K562 (cell line): ENCODE data around the gene EFCAB13. TPM values are rescaled to one million over a fixed set of nuclear protein-coding genes. Genes with fewer than 3 reads are reported as not detected.

Source experiments
- ARID1B ChIP-seq: fragments of 450-650 bp; IDR thresholded peaks from 2 replicates; pipeline ENCODE4 v1.6.1; 2016; ENCODE audit warnings: antibody characterized with exemption, mild to moderate bottlenecking, inconsistent platforms
- BHLHE40 ChIP-seq: IDR thresholded peaks from 2 replicates; pipeline ENCODE4 v1.6.1; 2011; ENCODE audit warnings: low read length, improper control_type of control experiment
- CBX5 ChIP-seq: IDR thresholded peaks from 2 replicates; pipeline ENCODE4 v1.6.1; 2014; ENCODE audit warnings: low read depth, borderline replicate concordance
- CC2D1A ChIP-seq: fragments of 450-650 bp; IDR thresholded peaks from 2 replicates; pipeline ENCODE4 v1.6.1; 2017; ENCODE audit warnings: mild to moderate bottlenecking
- FOS ChIP-seq: IDR thresholded peaks from 3 replicates; pipeline ENCODE4 v1.6.1; 2011; ENCODE audit not compliant: insufficient read length; ENCODE audit errors: extremely low read depth
- GTF2E2 ChIP-seq: fragments of 200-800 bp; sonication (Bioruptor generic); IDR thresholded peaks from 2 replicates; pipeline ENCODE4 v1.6.1; 2016; ENCODE audit warnings: missing genetic modification characterization, missing compliant biosample characterization
- HDAC1 ChIP-seq, 2 experiments: fragments of 450-650 bp; IDR thresholded peaks; 2 replicates each; pipeline ENCODE4 v1.6.1; 2016 to 2017; ENCODE audit warnings: inconsistent platforms in 1 of 2, mild to moderate bottlenecking in 1 of 2, moderate library complexity in 1 of 2
- HDGF ChIP-seq: fragments of 450-650 bp; IDR thresholded peaks from 2 replicates; pipeline ENCODE4 v1.6.1; 2016
- HMGN3 ChIP-seq: IDR thresholded peaks from 2 replicates; pipeline ENCODE4 v1.6.1; 2011; ENCODE audit warnings: borderline replicate concordance, low read depth, mild to moderate bottlenecking, mixed read lengths, low read length; ENCODE audit not compliant: insufficient read length; ENCODE audit errors: extremely low read depth
- KDM1A ChIP-seq, 2 experiments: fragments of 450-650 bp; IDR thresholded peaks; 2 replicates each; pipeline ENCODE4 v1.6.1; 2016; ENCODE audit warnings: mild to moderate bottlenecking in 2 of 2
- MEF2A ChIP-seq: IDR thresholded peaks from 2 replicates; pipeline ENCODE4 v1.6.1; 2011; ENCODE audit warnings: low read depth, mild to moderate bottlenecking, low read length, moderate library complexity; ENCODE audit not compliant: control insufficient read depth
- MNT ChIP-seq, 2 experiments: fragments of 450-650 bp; conservative IDR thresholded peaks; 2 replicates each; pipeline ENCODE4 v1.6.1; 2017; ENCODE audit warnings: mild to moderate bottlenecking in 2 of 2, moderate library complexity in 2 of 2
- MTA3 ChIP-seq: fragments of 450-650 bp; formaldehyde crosslinking; IDR thresholded peaks from 2 replicates; pipeline ENCODE4 v1.6.1; 2017; ENCODE audit warnings: mild to moderate bottlenecking, borderline replicate concordance
- MTF1 ChIP-seq: fragments of 250-450 bp; sonication (Bioruptor Pico); IDR thresholded peaks from 2 replicates; pipeline ENCODE4 v1.9.0; 2021; ENCODE audit warnings: moderate library complexity, mild to moderate bottlenecking, inconsistent platforms, borderline replicate concordance
- NFRKB ChIP-seq: fragments of 450-650 bp; IDR thresholded peaks from 2 replicates; pipeline ENCODE4 v1.6.1; 2016; ENCODE audit warnings: low read depth
- PBX2 ChIP-seq, 2 experiments: IDR thresholded peaks in 1 of 2; conservative IDR thresholded peaks in 1 of 2; 2 replicates each; pipeline ENCODE4 v1.6.1; 2016; ENCODE audit warnings: low read depth in 2 of 2, mild to moderate bottlenecking in 1 of 2, missing compliant biosample characterization in 1 of 2, missing genetic modification characterization in 1 of 2, moderate library complexity in 1 of 2
- RBM17 ChIP-seq: fragments of 200-400 bp; formaldehyde crosslinking; IDR thresholded peaks from 2 replicates; pipeline ENCODE4 v1.6.1; 2017; ENCODE audit warnings: low read depth, mild to moderate bottlenecking, low read length, borderline replicate concordance
- SMARCA4 ChIP-seq: fragments of 450-650 bp; IDR thresholded peaks from 2 replicates; pipeline ENCODE4 v1.6.1; 2016
- SRF ChIP-seq, 2 experiments: fragments of 250-450, 450-650 bp in 1 of 2; sonication (Bioruptor Pico) in 1 of 2; sonication (generic) in 1 of 2; formaldehyde crosslinking; IDR thresholded peaks; 2 replicates each; pipeline versions ENCODE4 v1.5.0 to v1.5.1; 2020 to 2022; ENCODE audit warnings: mild to moderate bottlenecking in 1 of 2, missing genetic modification reagents in 1 of 2
- TEAD2 ChIP-seq: fragments of 450-650 bp; IDR thresholded peaks from 2 replicates; pipeline ENCODE4 v1.6.1; 2016; ENCODE audit warnings: missing genetic modification characterization, control low read depth, missing compliant biosample characterization
- ZBTB5 ChIP-seq: fragments of 450-650 bp; IDR thresholded peaks from 2 replicates; pipeline ENCODE4 v1.6.1; 2017; ENCODE audit warnings: antibody characterized with exemption
- polyA plus RNA-seq, 8 experiments: library from polyadenylated mRNA; depleted of rRNA in 4 of 8; stranded (reverse) in 5 of 8; unstranded in 3 of 8; fragments of >200 nt; fragmentation: Nextera tagmentation in 2 of 8; fragmentation: Illumina TruSeq in 1 of 8; extraction: Ambion mirVana in 2 of 8; extraction: Trizol in 1 of 8; gene quantifications; 2 replicates each; pipeline versions ENCODE4 v1.2.1 to v1.2.3, GENCODE V29; 2011 to 2014; ENCODE audit warnings: inconsistent platforms in 1 of 8, missing spikeins in 1 of 8
- total RNA-seq, 7 experiments: library from RNA; depleted of rRNA in 6 of 7; stranded (reverse); fragments of >200 nt in 6 of 7; fragmentation: Illumina TruSeq in 2 of 7; extraction: Trizol in 2 of 7; gene quantifications; 2 replicates each; pipeline versions ENCODE4 v1.2.1 to v1.2.3, GENCODE V29; 2011 to 2021; ENCODE audit warnings: low replicate concordance in 1 of 7

The EFCAB13 gene
- total and polyA plus RNA-seq, 9 of the 15 experiments (the other 6 are each of a cell fraction or from before 2014, with no cell fraction given): 0.32 to 1.3 (median 0.95) TPM

GRCh38 chr17:47275245-47275984, 48.3 kb upstream of the EFCAB13 start (continued):
- no peak for TF ChIP-seq ZBTB5
- TF ChIP-seq HDAC1 (IDR thresholded peaks at IDR 0.05): peak in 1 of 2 experiments; percentile 66; a peak in 1 of 4 replicates
- peak; percentile 39 to 97; a peak in 3 of 4 replicates for TF ChIP-seq SRF (CRISPR knock-in tag; IDR thresholded peaks at IDR 0.05)
- peak; percentile 73; the same call in 1 of the 2 replicates for TF ChIP-seq SMARCA4
- TF ChIP-seq PBX2 (CRISPR knock-in tag; IDR thresholded peaks at IDR 0.05; ENCODE audit: low read depth): no peak
- TF ChIP-seq PBX2 (tag; conservative IDR thresholded peaks at IDR 0.05; ENCODE audit: low read depth): 0 out of 2 replicates have a peak, but pooled peaks have one; percentile 19
- no peak for TF ChIP-seq TEAD2
- no peak for TF ChIP-seq MTF1 (CRISPR knock-in tag)
- TF ChIP-seq HDGF: 0 out of 2 replicates have a peak, but pooled peaks have one; percentile 78
- TF ChIP-seq CBX5: no peak
- TF ChIP-seq FOS: no peak
- 0 out of 2 replicates have a peak, but pooled peaks have one; percentile 20 for TF ChIP-seq GTF2E2
- TF ChIP-seq MNT (conservative IDR thresholded peaks at IDR 0.05): peak in 1 of 2 experiments; percentile 43; a peak in 2 of 4 replicates
- TF ChIP-seq HMGN3: peak; percentile 75
- peak; percentile 58; the same call in 1 of the 2 replicates for TF ChIP-seq MTA3
- TF ChIP-seq RBM17: no peak
- no peak for TF ChIP-seq MEF2A
- TF ChIP-seq ARID1B: peak; percentile 80
- peak; percentile 76 for TF ChIP-seq BHLHE40
- peak; percentile 55 to 72; a peak in 3 of 4 replicates for TF ChIP-seq KDM1A (IDR thresholded peaks at IDR 0.05)
- 0 out of 2 replicates have a peak, but pooled peaks have one; percentile 30 for TF ChIP-seq CC2D1A
- peak; percentile 46; the same call in 1 of the 2 replicates for TF ChIP-seq NFRKB
